Measurements from ENCODE around the gene AMER2. TPM values are rescaled to one million over a fixed set of nuclear protein-coding genes. Genes with fewer than 3 reads are reported as not detected.
"Not testable (repeated sequence)": the region's sequence is repeated elsewhere in the genome, so short reads cannot be mapped to it uniquely, and the experiment has no call there.

Gene AMER2
- total RNA-seq, 1 donor from 2014 or later: not detected

DNA sequence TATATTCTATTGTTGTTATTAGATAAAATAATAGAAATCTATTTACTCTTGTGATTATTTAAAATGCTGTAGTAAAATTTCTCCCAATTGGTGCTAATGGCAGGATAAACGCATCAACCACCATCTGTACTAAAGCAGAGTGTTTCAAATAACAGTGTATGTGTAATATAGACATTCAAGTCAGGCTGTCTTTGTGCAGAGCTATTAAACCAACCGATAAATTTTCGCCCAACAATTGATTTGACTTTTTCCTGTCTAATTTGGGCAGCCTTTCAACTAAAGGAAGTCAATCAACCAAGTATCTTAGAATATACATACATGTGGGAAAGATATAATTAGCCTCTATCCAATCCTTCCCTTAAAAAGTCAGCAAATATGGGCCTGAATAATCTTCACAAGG lies 5.8 kb downstream of the AMER2 start:
- peaks cover 2% of the 10 kb centered on the region for H3K4me1 Mint-ChIP-seq (ENCODE audit: low read depth)
- intact Hi-C loops (cut with micrococcal nuclease): no loop called here
- peaks cover 46% of the 10 kb centered on the region for H3K27me3 Mint-ChIP-seq (ENCODE audit: low read depth)
- H3K36me3 Mint-ChIP-seq (ENCODE audit: low read depth): no peaks in the 10 kb centered on the region
- H3K27ac Mint-ChIP-seq: no peak overlapping the region
- DNase-seq (ENCODE audit: low spot score): no peak
- no peak overlapping the region for H3K4me3 Mint-ChIP-seq (ENCODE audit: low read depth)
- no peaks in the 10 kb centered on the region for H3K9me3 Mint-ChIP-seq

DNA sequence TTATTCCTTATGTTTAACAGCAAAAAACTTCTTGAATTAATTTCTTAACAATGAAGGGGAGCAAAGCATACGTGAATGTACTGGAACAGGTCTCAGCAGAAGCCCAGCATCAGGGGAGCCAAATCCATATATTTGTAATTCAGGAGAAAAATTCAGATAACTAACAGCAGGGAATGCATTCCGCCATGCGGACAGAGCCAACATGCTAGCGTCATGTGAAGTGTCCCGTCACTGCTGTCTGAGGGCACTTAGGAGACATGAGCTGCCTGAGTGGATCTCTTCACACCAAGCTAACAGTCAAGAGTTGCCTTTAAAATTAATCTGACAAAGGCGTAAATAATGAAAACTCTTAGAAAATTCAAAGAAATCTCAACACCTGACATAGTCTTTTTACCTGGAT lies 6.4 kb downstream of the AMER2 start:
- no peaks in the 10 kb centered on the region for H3K4me1 Mint-ChIP-seq (ENCODE audit: low read depth)
- H3K27me3 Mint-ChIP-seq (ENCODE audit: low read depth): peaks cover 45% of the 10 kb centered on the region
- no peak overlapping the region for H3K27ac Mint-ChIP-seq
- no peak for DNase-seq (ENCODE audit: low spot score)
- intact Hi-C loops (cut with micrococcal nuclease): no loop called here
- no peaks in the 10 kb centered on the region for H3K9me3 Mint-ChIP-seq
- no peaks in the 10 kb centered on the region for H3K36me3 Mint-ChIP-seq (ENCODE audit: low read depth)
- no peak overlapping the region for H3K4me3 Mint-ChIP-seq (ENCODE audit: low read depth)

DNA sequence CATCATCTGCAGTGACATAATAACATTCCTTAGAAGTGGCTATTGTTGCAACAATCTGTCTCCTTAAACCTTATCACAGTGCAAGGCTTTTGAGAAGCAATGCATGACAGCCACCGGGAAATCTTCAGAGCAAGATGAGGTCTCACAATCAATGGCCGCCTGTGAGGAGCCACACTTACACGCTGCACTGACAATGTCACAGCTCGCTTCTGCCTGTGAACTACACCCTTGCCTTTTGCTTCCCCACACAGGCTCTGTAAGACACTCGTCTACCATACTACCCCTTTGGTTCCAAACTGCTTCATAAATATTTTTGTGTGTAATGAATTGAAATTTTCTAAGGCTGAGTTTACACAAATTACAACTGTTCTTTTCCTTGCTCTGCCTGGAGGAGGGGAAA lies 6.9 kb downstream of the AMER2 start:
- intact Hi-C loops (cut with micrococcal nuclease); H3K4me1 Mint-ChIP-seq (ENCODE audit: low read depth); DNase-seq (ENCODE audit: low spot score); H3K27ac Mint-ChIP-seq; H3K9me3 Mint-ChIP-seq; H3K36me3 Mint-ChIP-seq (ENCODE audit: low read depth); H3K4me3 Mint-ChIP-seq (ENCODE audit: low read depth): not testable (repeated sequence)
- H3K27me3 Mint-ChIP-seq (ENCODE audit: low read depth): peaks cover 43% of the 10 kb centered on the region

DNA sequence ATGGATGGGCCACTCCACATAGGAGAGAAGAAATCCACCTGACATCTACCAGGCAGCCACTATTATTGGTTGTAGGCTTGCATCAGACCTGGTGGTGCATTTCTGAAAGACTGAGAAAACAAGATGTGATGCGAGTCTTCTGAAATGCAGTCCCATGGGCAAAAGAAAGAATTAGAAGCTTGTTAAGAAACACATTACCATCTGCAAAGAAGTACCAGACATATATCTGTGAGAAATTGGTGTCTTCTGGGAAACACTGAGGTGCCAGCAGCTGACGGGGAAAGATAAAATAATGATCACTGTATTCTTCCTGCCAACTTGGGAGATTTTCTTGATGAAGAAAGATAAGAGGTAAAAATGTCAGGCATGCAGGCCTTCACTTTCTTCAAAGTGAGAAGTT lies 14.4 kb downstream of the AMER2 start:
- Mint-ChIP-seq H3K4me1 (ENCODE audit: low read depth) (no peaks in the 10 kb centered on the region), H3K27me3 (ENCODE audit: low read depth) (peaks cover 6% of the 10 kb centered on the region), H3K9me3 (no peaks in the 10 kb centered on the region), H3K36me3 (ENCODE audit: low read depth) (no peaks in the 10 kb centered on the region), H3K27ac (no peak overlapping the region), H3K4me3 (ENCODE audit: low read depth) (no peak overlapping the region)
- intact Hi-C loops (cut with micrococcal nuclease): no loop called here
- no peak for DNase-seq (ENCODE audit: low spot score)

DNA sequence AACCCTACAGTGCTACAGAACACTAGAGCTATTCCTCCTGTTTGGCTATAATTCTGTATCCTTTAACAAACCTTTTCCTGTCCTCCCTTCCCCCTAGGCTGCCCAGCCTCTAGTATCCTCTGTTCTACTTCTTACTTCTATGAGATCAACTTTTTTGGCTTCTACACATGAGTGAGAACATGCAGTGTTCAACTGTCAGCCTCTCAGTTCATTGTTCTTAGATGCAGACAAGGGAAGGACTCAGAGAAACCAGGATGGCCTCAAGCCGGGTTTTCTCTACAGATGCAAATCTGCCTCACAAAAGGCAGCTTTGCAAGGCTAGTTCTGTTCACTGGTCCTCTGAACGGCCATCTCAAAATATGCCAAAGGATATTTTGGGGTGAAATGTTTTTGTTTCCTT lies 18.4 kb downstream of the AMER2 start:
- no peak for DNase-seq (ENCODE audit: low spot score)
- intact Hi-C loops (cut with micrococcal nuclease): no loop called here
- no peak overlapping the region for H3K27ac Mint-ChIP-seq
- no peak overlapping the region for H3K4me3 Mint-ChIP-seq (ENCODE audit: low read depth)
- no peaks in the 10 kb centered on the region for H3K4me1 Mint-ChIP-seq (ENCODE audit: low read depth)
- no peaks in the 10 kb centered on the region for H3K36me3 Mint-ChIP-seq (ENCODE audit: low read depth)
- H3K9me3 Mint-ChIP-seq: no peaks in the 10 kb centered on the region
- peaks cover 10% of the 10 kb centered on the region for H3K27me3 Mint-ChIP-seq (ENCODE audit: low read depth)

DNA sequence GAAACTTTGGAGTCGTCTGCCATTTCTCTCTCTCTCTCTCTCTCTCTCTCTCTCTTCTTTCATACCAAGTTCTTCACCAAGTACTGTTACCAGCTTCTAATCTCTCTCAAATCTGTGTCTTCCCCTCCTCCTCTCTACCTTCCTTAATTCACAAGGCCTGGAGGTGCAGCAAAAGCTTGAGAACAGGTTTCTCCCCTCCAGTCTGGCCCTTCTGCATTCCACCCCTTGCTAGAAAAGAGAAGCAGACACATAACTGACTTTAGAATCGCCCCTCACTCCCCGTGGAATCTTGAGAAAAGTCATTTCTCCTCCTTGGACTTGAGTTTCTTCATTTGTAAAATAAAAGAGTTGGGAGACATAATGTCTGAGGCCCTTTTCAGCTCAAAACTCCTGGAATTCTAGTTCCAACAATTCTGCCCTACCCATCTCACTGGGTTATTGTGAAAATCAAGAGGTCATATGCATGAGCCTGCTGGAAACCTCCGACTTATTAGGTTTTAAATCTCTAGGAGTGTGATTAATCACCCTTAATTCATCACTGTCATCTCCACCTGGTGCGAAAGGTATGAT lies 20.4 kb downstream of the AMER2 start:
- intact Hi-C loops (cut with micrococcal nuclease): no loop called here
- Mint-ChIP-seq H3K27ac (no peak overlapping the region), H3K9me3 (no peaks in the 10 kb centered on the region), H3K4me1 (ENCODE audit: low read depth) (no peaks in the 10 kb centered on the region), H3K36me3 (ENCODE audit: low read depth) (no peaks in the 10 kb centered on the region), H3K4me3 (ENCODE audit: low read depth) (no peak overlapping the region), H3K27me3 (ENCODE audit: low read depth) (peaks cover 10% of the 10 kb centered on the region)
- no peak for DNase-seq (ENCODE audit: low spot score)

DNA sequence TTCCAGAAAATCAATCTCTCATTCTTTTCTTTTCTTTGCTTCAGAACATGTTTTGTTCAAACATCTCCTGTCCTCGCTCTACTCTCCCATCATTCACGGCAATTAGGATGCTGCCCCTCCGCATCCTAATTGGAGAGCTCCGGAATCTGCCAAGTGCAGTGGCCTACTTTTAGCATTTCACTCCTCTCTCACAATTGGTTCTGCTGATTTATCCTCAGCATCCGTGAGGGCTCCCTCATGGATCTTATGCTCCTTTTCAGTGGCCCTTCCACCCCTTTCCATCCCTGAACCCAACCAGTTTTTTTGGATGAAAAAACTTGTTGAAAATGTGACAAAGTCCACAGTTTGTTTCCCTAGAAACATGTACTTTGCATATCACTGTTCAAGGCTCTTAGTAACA lies 22.4 kb downstream of the AMER2 start:
- Mint-ChIP-seq H3K27me3 (ENCODE audit: low read depth) (peaks cover 7% of the 10 kb centered on the region), H3K27ac (no peak overlapping the region), H3K4me1 (ENCODE audit: low read depth) (no peaks in the 10 kb centered on the region), H3K9me3 (no peaks in the 10 kb centered on the region), H3K36me3 (ENCODE audit: low read depth) (no peaks in the 10 kb centered on the region), H3K4me3 (ENCODE audit: low read depth) (no peak overlapping the region)
- intact Hi-C loops (cut with micrococcal nuclease): no loop called here
- no peak for DNase-seq (ENCODE audit: low spot score)

DNA sequence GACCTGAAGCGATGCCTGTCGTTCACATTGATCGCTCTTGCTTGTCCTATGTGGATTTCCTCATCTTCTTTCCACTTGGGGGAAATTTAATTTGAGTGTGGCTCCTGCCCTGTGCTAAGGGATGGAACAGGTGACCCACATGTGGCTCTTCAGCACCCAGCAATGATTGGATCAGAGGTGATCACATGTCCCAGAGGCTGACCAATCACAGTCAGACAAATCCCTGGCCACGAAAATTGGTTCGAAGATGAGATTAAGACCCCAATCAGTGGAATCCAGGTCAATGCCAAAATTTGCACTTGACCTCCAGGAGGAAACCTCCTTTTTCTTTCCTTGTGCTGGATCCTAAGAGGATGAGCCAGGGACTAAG lies 23.7 kb downstream of the AMER2 start:
- Mint-ChIP-seq H3K4me3 (ENCODE audit: low read depth) (no peak overlapping the region), H3K27ac (no peak overlapping the region), H3K4me1 (ENCODE audit: low read depth) (no peaks in the 10 kb centered on the region), H3K36me3 (ENCODE audit: low read depth) (no peaks in the 10 kb centered on the region), H3K9me3 (no peaks in the 10 kb centered on the region), H3K27me3 (ENCODE audit: low read depth) (peaks cover 8% of the 10 kb centered on the region)
- intact Hi-C loops (cut with micrococcal nuclease): no loop called here
- no peak for DNase-seq (ENCODE audit: low spot score)

DNA sequence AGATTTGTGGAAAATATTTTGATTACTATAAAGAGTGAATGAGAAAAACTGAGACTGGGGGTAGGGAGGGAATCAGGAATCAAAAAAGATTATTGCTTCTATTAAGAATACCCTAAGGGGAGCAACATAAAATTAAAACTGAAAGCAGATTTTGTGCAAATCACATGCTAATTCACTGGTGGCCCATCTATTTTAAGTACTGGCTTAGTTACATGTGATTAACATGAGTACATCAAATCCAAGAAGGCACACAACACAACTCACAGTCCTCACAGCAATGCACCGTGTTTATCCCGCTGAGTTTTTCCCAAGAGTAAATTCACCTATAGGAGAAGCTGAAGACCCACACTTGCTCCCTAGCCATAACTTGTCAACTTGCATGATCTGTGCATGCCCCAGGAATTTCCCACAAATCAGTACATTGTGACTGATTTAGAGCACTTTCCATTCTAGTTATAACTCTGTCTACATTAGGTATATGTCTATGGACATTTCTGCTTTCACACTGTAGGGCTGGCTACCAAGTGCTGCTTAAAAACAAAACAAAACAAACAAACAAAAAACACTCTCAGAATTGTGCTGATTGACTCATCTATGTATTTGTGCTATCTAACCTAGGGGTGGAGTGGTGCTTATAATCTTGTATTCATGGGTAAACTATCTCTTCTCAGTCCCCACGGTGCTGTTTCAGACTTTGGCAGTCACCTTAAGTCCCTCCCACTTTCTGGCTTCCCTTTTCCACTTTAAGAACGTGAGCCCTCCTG lies 24.3 kb downstream of the AMER2 start:
- H3K27ac Mint-ChIP-seq: no peak overlapping the region
- H3K4me3 Mint-ChIP-seq (ENCODE audit: low read depth): no peak overlapping the region
- H3K36me3 Mint-ChIP-seq (ENCODE audit: low read depth): no peaks in the 10 kb centered on the region
- DNase-seq (ENCODE audit: low spot score): no peak
- H3K27me3 Mint-ChIP-seq (ENCODE audit: low read depth): peaks cover 8% of the 10 kb centered on the region
- intact Hi-C loops (cut with micrococcal nuclease): no loop called here
- H3K9me3 Mint-ChIP-seq: no peaks in the 10 kb centered on the region
- H3K4me1 Mint-ChIP-seq (ENCODE audit: low read depth): no peaks in the 10 kb centered on the region

DNA sequence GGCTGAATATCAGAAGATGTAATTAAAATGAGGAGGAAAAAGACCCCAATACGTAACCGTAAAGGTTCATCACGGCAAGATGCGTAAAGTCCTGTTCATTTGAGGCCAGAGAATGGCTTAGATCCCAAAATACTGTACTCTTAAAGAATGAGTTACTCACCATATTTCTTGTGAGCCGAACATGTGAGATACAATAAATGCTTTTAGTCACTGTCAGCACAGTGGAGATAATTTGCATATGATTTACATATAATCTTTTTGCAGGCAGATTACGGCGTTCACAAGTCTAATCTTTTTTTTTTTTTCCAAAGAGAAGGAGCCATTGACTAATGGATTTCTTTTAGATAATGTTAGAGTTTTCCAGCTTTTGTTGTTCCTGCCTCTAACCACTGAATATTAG lies 28.4 kb downstream of the AMER2 start:
- Mint-ChIP-seq H3K27ac (no peak overlapping the region), H3K9me3 (no peaks in the 10 kb centered on the region), H3K36me3 (ENCODE audit: low read depth) (no peaks in the 10 kb centered on the region), H3K4me3 (ENCODE audit: low read depth) (no peak overlapping the region), H3K4me1 (ENCODE audit: low read depth) (no peaks in the 10 kb centered on the region), H3K27me3 (ENCODE audit: low read depth) (peaks cover 5% of the 10 kb centered on the region)
- intact Hi-C loops (cut with micrococcal nuclease): no loop called here
- no peak for DNase-seq (ENCODE audit: low spot score)

DNA sequence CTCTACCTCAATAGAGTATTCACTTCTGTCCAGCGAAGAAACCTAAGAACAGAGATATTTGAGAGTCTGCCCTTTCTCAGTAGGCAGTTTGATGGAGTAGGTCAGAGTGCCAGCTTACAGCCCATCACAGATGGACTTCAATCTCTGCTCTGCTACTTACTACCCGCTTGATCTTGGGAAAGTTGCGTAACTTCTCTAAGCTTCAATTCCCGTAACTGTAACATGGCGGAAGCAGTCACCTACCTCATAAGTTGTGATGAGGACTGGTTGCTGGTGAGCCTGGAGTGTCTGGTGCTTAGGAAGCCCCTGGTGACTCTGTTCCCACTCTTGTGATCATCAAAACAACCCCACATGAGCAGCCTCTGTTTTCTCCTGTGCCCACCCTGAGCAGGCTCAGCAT lies 31.0 kb downstream of the AMER2 start:
- no peaks in the 10 kb centered on the region for H3K9me3 Mint-ChIP-seq
- intact Hi-C loops (cut with micrococcal nuclease): no loop called here
- peaks cover 16% of the 10 kb centered on the region for H3K27me3 Mint-ChIP-seq (ENCODE audit: low read depth)
- H3K27ac Mint-ChIP-seq: no peak overlapping the region
- no peaks in the 10 kb centered on the region for H3K36me3 Mint-ChIP-seq (ENCODE audit: low read depth)
- no peaks in the 10 kb centered on the region for H3K4me1 Mint-ChIP-seq (ENCODE audit: low read depth)
- DNase-seq (ENCODE audit: low spot score): no peak
- H3K4me3 Mint-ChIP-seq (ENCODE audit: low read depth): no peak overlapping the region

DNA sequence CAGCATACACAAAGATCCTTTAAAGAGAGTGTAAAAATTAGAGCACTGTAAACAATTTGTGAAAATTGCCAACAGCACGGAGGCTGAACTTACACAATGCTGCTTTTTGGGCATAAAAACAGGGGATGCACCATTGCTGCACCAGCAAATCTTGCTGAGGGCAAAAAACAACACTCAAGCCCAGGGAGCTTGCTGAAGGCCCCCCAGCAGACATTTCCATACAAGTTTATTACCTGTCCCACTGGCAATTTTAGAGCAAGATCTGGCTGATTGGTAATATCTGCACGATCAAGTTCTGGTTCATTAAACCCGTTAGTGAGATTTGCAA lies 34.3 kb downstream of the AMER2 start:
- Mint-ChIP-seq H3K4me1 (ENCODE audit: low read depth) (no peaks in the 10 kb centered on the region), H3K4me3 (ENCODE audit: low read depth) (no peak overlapping the region), H3K9me3 (no peaks in the 10 kb centered on the region), H3K36me3 (ENCODE audit: low read depth) (no peaks in the 10 kb centered on the region), H3K27ac (no peak overlapping the region), H3K27me3 (ENCODE audit: low read depth) (peaks cover 23% of the 10 kb centered on the region)
- intact Hi-C loops (cut with micrococcal nuclease): no loop called here
- DNase-seq (ENCODE audit: low spot score): no peak

DNA sequence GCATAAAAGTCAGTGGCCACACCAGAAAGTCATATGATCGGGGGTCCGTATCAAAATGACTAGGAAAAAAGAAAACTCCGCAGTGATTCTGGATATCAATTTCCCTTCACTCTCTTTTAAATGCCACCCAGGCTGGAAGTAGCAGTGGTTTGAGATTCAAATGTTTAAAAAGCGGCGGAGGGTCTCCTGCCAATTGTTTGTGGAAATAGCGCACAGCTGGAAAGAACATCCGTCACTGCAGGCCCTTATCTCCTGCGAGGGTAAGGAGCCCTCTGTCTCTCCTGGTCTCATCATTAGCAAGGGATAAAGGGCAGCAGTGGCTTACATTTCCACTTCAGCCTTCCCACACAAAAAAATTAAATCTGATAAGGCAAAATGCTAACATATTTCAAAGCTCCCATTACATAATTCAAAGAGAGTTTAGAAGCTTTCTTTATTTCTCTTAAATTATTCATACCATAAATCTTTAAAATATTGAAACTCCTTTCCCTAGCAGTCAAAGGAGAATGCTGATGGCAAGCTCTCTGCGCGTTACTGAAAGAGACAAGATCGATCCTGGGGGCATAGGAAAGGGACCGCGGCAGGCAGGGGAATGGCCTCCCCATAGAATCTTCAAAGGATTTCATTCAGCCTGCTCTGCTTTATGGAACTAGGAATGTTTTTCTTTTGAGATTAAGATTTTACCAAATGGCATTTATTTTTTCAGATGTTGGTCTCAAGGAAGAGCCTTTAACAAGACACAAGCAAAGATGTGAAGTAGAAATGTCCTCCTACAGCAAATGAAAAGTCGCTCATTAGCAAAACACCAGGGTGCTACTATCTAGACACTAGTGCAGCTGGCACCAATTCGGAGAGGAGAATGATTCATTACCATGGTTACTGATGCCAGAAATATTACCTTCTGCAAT lies 35.0 kb downstream of the AMER2 start:
- no peak overlapping the region for H3K27ac Mint-ChIP-seq
- H3K4me3 Mint-ChIP-seq (ENCODE audit: low read depth): no peak overlapping the region
- H3K27me3 Mint-ChIP-seq (ENCODE audit: low read depth): peaks cover 23% of the 10 kb centered on the region
- H3K36me3 Mint-ChIP-seq (ENCODE audit: low read depth): no peaks in the 10 kb centered on the region
- H3K4me1 Mint-ChIP-seq (ENCODE audit: low read depth): no peaks in the 10 kb centered on the region
- intact Hi-C loops (cut with micrococcal nuclease): no loop called here
- H3K9me3 Mint-ChIP-seq: no peaks in the 10 kb centered on the region
- no peak for DNase-seq (ENCODE audit: low spot score)
